Liver (tissue), 3 donors: ENCODE measurements around the gene ACSF2.
A peak's percentile ranks its signal among the peaks of the same experiment; 100 is the strongest.

ENCODE experiments used
- CTCF ChIP-seq: fragments of 150-350 bp; IDR thresholded peaks from 2 replicates; pipeline ENCODE4 v1.5.1; 2017; ENCODE audit warnings: improper control_type of control experiment, low read depth, low read length; ENCODE audit not compliant: missing input control
- FOXA1 ChIP-seq: IDR thresholded peaks from 2 replicates; pipeline ENCODE4 v1.6.1; 2016; ENCODE audit warnings: antibody characterized with exemption
- GABPA ChIP-seq, 2 donors: IDR thresholded peaks in 1 of 2; conservative IDR thresholded peaks in 1 of 2; 2 replicates each; pipeline ENCODE4 v1.6.1; 2016; ENCODE audit warnings: antibody characterized with exemption in 2 of 2, mild to moderate bottlenecking in 1 of 2, moderate library complexity in 1 of 2
- MAX ChIP-seq: IDR thresholded peaks from 2 replicates; pipeline ENCODE4 v1.6.1; 2016; ENCODE audit warnings: antibody characterized with exemption
- REST ChIP-seq: IDR thresholded peaks from 2 replicates; pipeline ENCODE4 v1.6.1; 2016; ENCODE audit warnings: antibody characterized with exemption, mild to moderate bottlenecking
- SP1 ChIP-seq: IDR thresholded peaks from 2 replicates; pipeline ENCODE4 v1.6.1; 2018; ENCODE audit warnings: antibody characterized with exemption, mild to moderate bottlenecking
- YY1 ChIP-seq: IDR thresholded peaks from 2 replicates; pipeline ENCODE4 v1.6.1; 2016; ENCODE audit warnings: antibody characterized with exemption, mild to moderate bottlenecking
- TF ChIP-seq, protein P1 (sequence below): IDR thresholded peaks from 2 replicates; pipeline ENCODE4 v1.6.1; 2016; ENCODE audit warnings: antibody characterized with exemption
- donor health status: healthy.
- donor health status: healthy.

- no peak for TF ChIP-seq CTCF
- no peak for TF ChIP-seq GABPA (IDR thresholded peaks at IDR 0.05 in 1 of 2, conservative IDR thresholded peaks at IDR 0.05 in 1 of 2)
- peak; percentile 98 for TF ChIP-seq SP1
- peak; percentile 75 for TF ChIP-seq MAX
- TF ChIP-seq, protein P1, sequence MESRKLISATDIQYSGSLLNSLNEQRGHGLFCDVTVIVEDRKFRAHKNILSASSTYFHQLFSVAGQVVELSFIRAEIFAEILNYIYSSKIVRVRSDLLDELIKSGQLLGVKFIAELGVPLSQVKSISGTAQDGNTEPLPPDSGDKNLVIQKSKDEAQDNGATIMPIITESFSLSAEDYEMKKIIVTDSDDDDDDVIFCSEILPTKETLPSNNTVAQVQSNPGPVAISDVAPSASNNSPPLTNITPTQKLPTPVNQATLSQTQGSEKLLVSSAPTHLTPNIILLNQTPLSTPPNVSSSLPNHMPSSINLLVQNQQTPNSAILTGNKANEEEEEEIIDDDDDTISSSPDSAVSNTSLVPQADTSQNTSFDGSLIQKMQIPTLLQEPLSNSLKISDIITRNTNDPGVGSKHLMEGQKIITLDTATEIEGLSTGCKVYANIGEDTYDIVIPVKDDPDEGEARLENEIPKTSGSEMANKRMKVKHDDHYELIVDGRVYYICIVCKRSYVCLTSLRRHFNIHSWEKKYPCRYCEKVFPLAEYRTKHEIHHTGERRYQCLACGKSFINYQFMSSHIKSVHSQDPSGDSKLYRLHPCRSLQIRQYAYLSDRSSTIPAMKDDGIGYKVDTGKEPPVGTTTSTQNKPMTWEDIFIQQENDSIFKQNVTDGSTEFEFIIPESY, result peak; percentile 83
- peak; percentile 47 for TF ChIP-seq REST
- TF ChIP-seq YY1, result peak; percentile 91
- peak; percentile 61 for TF ChIP-seq FOXA1
Measured at GRCh38 chr17:50440172-50440837, 14.3 kb downstream of the ACSF2 start.
